ENCODE data around the gene ZSCAN31.
"Not testable (repeated sequence)": the region's sequence is repeated elsewhere in the genome, so short reads cannot be mapped to it uniquely, and the experiment has no call there.

The ZSCAN31 gene

GRCh38 chr6:28335564-28336283 is at the start of gene ZSCAN31:
ZSCAN31 (minus strand) TSS chr6:28336148; CDS start chr6:28329683, 6,465 bp downstream.
- Mint-ChIP-seq H3K9me3 (peaks cover 5% of the 10 kb centered on the region), H3K4me1 (ENCODE audit: low read depth) (peaks cover 3% of the 10 kb centered on the region), H3K27me3 (no peaks in the 10 kb centered on the region), H3K36me3 (ENCODE audit: low read depth) (no peaks in the 10 kb centered on the region), H3K4me3 (no peak within 1 kb of the TSS), H3K27ac (no peak within 1 kb of the TSS)

- Mint-ChIP-seq H3K9me3 (peaks cover 3% of the 10 kb centered on the region), H3K36me3 (ENCODE audit: low read depth) (peaks cover 90% of the 10 kb centered on the region), H3K4me3 (no peak overlapping the region), H3K4me1 (ENCODE audit: low read depth) (peaks cover 19% of the 10 kb centered on the region), H3K27ac (no peak overlapping the region), H3K27me3 (no peaks in the 10 kb centered on the region)
These were observed 48.2 kb upstream of the ZSCAN31 start for GRCh38 chr6:28384143-28384533.

GRCh38 chr6:28383235-28384142 is 47.5 kb upstream of the ZSCAN31 start:
- Mint-ChIP-seq H3K36me3 (ENCODE audit: low read depth) (peaks cover 85% of the 10 kb centered on the region), H3K4me1 (ENCODE audit: low read depth) (peaks cover 19% of the 10 kb centered on the region), H3K27ac (peak overlapping the region; percentile 69), H3K9me3 (peaks cover 3% of the 10 kb centered on the region), H3K4me3 (peak overlapping the region; percentile 69), H3K27me3 (no peaks in the 10 kb centered on the region)

- H3K27ac Mint-ChIP-seq, result no peak overlapping the region
- no peak overlapping the region for H3K4me3 Mint-ChIP-seq
- H3K27me3 Mint-ChIP-seq, result no peaks in the 10 kb centered on the region
- peaks cover 19% of the 10 kb centered on the region for H3K4me1 Mint-ChIP-seq (ENCODE audit: low read depth)
- peaks cover 3% of the 10 kb centered on the region for H3K9me3 Mint-ChIP-seq
- H3K36me3 Mint-ChIP-seq (ENCODE audit: low read depth), result peaks cover 75% of the 10 kb centered on the region
These were observed 44.4 kb upstream of the ZSCAN31 start for GRCh38 chr6:28380381-28380780.

- Mint-ChIP-seq H3K4me3 (no peak overlapping the region), H3K9me3 (peaks cover 3% of the 10 kb centered on the region), H3K4me1 (ENCODE audit: low read depth) (peaks cover 10% of the 10 kb centered on the region), H3K27ac (no peak overlapping the region), H3K36me3 (ENCODE audit: low read depth) (peaks cover 58% of the 10 kb centered on the region), H3K27me3 (no peaks in the 10 kb centered on the region)
These were observed 42.7 kb upstream of the ZSCAN31 start for GRCh38 chr6:28378644-28379043.

- peaks cover 3% of the 10 kb centered on the region for H3K9me3 Mint-ChIP-seq
- peaks cover 3% of the 10 kb centered on the region for H3K4me1 Mint-ChIP-seq (ENCODE audit: low read depth)
- no peaks in the 10 kb centered on the region for H3K27me3 Mint-ChIP-seq
- no peak overlapping the region for H3K27ac Mint-ChIP-seq
- peaks cover 50% of the 10 kb centered on the region for H3K36me3 Mint-ChIP-seq (ENCODE audit: low read depth)
- no peak overlapping the region for H3K4me3 Mint-ChIP-seq
These were observed 41.9 kb upstream of the ZSCAN31 start for GRCh38 chr6:28377879-28378278.

- Mint-ChIP-seq H3K27me3 (no peaks in the 10 kb centered on the region), H3K4me1 (ENCODE audit: low read depth) (no peaks in the 10 kb centered on the region), H3K27ac (no peak overlapping the region), H3K36me3 (ENCODE audit: low read depth) (peaks cover 19% of the 10 kb centered on the region), H3K9me3 (no peaks in the 10 kb centered on the region), H3K4me3 (no peak overlapping the region)
These were observed 38.0 kb upstream of the ZSCAN31 start for GRCh38 chr6:28373925-28374324.

GRCh38 chr6:28371706-28372451 is 35.9 kb upstream of the ZSCAN31 start:
- H3K27ac Mint-ChIP-seq, result no peak overlapping the region
- no peaks in the 10 kb centered on the region for H3K27me3 Mint-ChIP-seq
- peaks cover 15% of the 10 kb centered on the region for H3K36me3 Mint-ChIP-seq (ENCODE audit: low read depth)
- H3K9me3 Mint-ChIP-seq, result no peaks in the 10 kb centered on the region
- H3K4me3 Mint-ChIP-seq, result no peak overlapping the region
- H3K4me1 Mint-ChIP-seq (ENCODE audit: low read depth), result no peaks in the 10 kb centered on the region

- no peak overlapping the region for H3K27ac Mint-ChIP-seq
- no peaks in the 10 kb centered on the region for H3K4me1 Mint-ChIP-seq (ENCODE audit: low read depth)
- no peaks in the 10 kb centered on the region for H3K27me3 Mint-ChIP-seq
These were observed 35.3 kb upstream of the ZSCAN31 start for GRCh38 chr6:28371280-28371679.

GRCh38 chr6:28370440-28370839 is 34.5 kb upstream of the ZSCAN31 start:
- Mint-ChIP-seq H3K36me3 (ENCODE audit: low read depth) (peaks cover 17% of the 10 kb centered on the region), H3K9me3 (no peaks in the 10 kb centered on the region), H3K27ac (no peak overlapping the region), H3K4me3 (no peak overlapping the region), H3K27me3 (no peaks in the 10 kb centered on the region), H3K4me1 (ENCODE audit: low read depth) (no peaks in the 10 kb centered on the region)

More at GRCh38 chr6:28371280-28371679, 35.3 kb upstream of the ZSCAN31 start:
- no peaks in the 10 kb centered on the region for H3K9me3 Mint-ChIP-seq
- H3K4me3 Mint-ChIP-seq, result no peak overlapping the region
- peaks cover 18% of the 10 kb centered on the region for H3K36me3 Mint-ChIP-seq (ENCODE audit: low read depth)

- Mint-ChIP-seq H3K36me3 (ENCODE audit: low read depth) (peaks cover 25% of the 10 kb centered on the region), H3K9me3 (no peaks in the 10 kb centered on the region), H3K4me1 (ENCODE audit: low read depth) (no peaks in the 10 kb centered on the region), H3K27ac (no peak overlapping the region), H3K27me3 (no peaks in the 10 kb centered on the region), H3K4me3 (no peak overlapping the region)
These were observed 33.5 kb upstream of the ZSCAN31 start for GRCh38 chr6:28369463-28369862.

GRCh38 chr6:28368522-28368921 is 32.6 kb upstream of the ZSCAN31 start:
- Mint-ChIP-seq H3K9me3 (no peaks in the 10 kb centered on the region), H3K36me3 (ENCODE audit: low read depth) (peaks cover 26% of the 10 kb centered on the region), H3K4me3 (no peak overlapping the region), H3K27me3 (no peaks in the 10 kb centered on the region), H3K27ac (no peak overlapping the region), H3K4me1 (ENCODE audit: low read depth) (no peaks in the 10 kb centered on the region)

- peaks cover 33% of the 10 kb centered on the region for H3K36me3 Mint-ChIP-seq (ENCODE audit: low read depth)
- not testable (repeated sequence) for H3K4me3 Mint-ChIP-seq; H3K27me3 Mint-ChIP-seq; H3K9me3 Mint-ChIP-seq; H3K27ac Mint-ChIP-seq; H3K4me1 Mint-ChIP-seq (ENCODE audit: low read depth)
These were observed 29.6 kb upstream of the ZSCAN31 start for GRCh38 chr6:28365590-28365989.

- no peak overlapping the region for H3K27ac Mint-ChIP-seq
- H3K4me3 Mint-ChIP-seq, result no peak overlapping the region
- H3K27me3 Mint-ChIP-seq, result no peaks in the 10 kb centered on the region
- peaks cover 4% of the 10 kb centered on the region for H3K4me1 Mint-ChIP-seq (ENCODE audit: low read depth)
- no peaks in the 10 kb centered on the region for H3K9me3 Mint-ChIP-seq
- peaks cover 20% of the 10 kb centered on the region for H3K36me3 Mint-ChIP-seq (ENCODE audit: low read depth)
These were observed 25.0 kb upstream of the ZSCAN31 start for GRCh38 chr6:28360961-28361360.

GRCh38 chr6:28359562-28359961 is 23.6 kb upstream of the ZSCAN31 start:
- not testable (repeated sequence) for H3K27ac Mint-ChIP-seq; H3K36me3 Mint-ChIP-seq (ENCODE audit: low read depth); H3K27me3 Mint-ChIP-seq; H3K4me3 Mint-ChIP-seq; H3K9me3 Mint-ChIP-seq
- H3K4me1 Mint-ChIP-seq (ENCODE audit: low read depth), result peaks cover 11% of the 10 kb centered on the region

Data from stimulated activated naive CD8-positive, alpha-beta T cell treated with anti-CD3 and anti-CD28 coated beads, Interleukin-15, Interleukin-2, amounts not matched to agents 100 ng/mL and 50 ng/mL, for 24 hours (primary cell).